Duodenal mucosa (tissue), 2 donors: ENCODE measurements around the gene SARM1.

Experiments used
- H3K27ac ChIP-seq: one replicate; pipeline ENCODE4 v1.7.0; 2013; ENCODE audit warnings: low read depth, low read length
- H3K27me3 ChIP-seq, 2 donors: one replicate each; pipeline ENCODE4 v1.7.0; 2013; ENCODE audit warnings: low read length in 2 of 2, control low read depth in 1 of 2; ENCODE audit not compliant: insufficient read depth in 2 of 2, control insufficient read depth in 1 of 2
- H3K36me3 ChIP-seq, 2 donors: one replicate each; pipeline ENCODE4 v1.7.0; 2013; ENCODE audit warnings: low read length in 2 of 2, control low read depth in 1 of 2; ENCODE audit not compliant: insufficient read depth in 2 of 2, control insufficient read depth in 1 of 2
- H3K4me1 ChIP-seq, 2 donors: one replicate each; pipeline ENCODE4 v1.7.0; 2013; ENCODE audit warnings: low read length in 2 of 2, control low read depth in 1 of 2; ENCODE audit not compliant: insufficient read depth in 2 of 2, control insufficient read depth in 1 of 2
- H3K4me3 ChIP-seq, 2 donors: one replicate each; pipeline ENCODE4 v1.7.0; 2013; ENCODE audit warnings: low read length in 2 of 2, low read depth in 1 of 2
- H3K9ac ChIP-seq, 2 donors: one replicate each; pipeline ENCODE4 v1.7.0; 2013; ENCODE audit warnings: low read length in 2 of 2, low read depth in 1 of 2
- H3K9me3 ChIP-seq, 2 donors: one replicate each; pipeline ENCODE4 v1.7.0; 2013; ENCODE audit warnings: low read length in 2 of 2, control low read depth in 1 of 2; ENCODE audit not compliant: control insufficient read depth in 1 of 2

SARM1 gene

DNA sequence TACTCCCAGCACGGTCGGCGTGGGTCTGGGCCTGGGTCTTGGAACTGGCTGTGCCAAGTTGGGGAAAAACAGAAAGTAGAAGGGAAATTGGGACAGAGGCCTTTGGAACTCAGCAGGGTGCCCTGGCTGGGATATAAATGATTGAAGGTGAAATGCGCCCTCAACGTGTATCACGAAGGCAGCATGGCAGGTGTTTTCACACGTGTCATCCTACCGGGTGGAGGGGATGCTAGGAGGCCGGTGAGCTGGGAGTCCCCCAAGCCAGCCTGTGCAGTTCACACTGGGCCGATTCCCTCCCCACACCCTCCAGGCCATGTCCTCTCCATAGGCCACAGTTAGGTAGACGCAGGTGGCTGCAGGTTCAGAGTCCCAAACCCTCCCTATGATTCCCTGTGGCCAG is 30.0 kb upstream of the SARM1 start:
- Histone ChIP-seq H3K27ac (no peak overlapping the region), H3K9me3 (no peaks in the 10 kb centered on the region), H3K4me1 (peaks cover 9 to 12% of the 10 kb centered on the region in 2 donors), H3K27me3 (no peaks in the 10 kb centered on the region), H3K4me3 (no peak overlapping the region), H3K36me3 (peaks cover 37 to 64% of the 10 kb centered on the region in 2 donors), H3K9ac (no peak overlapping the region)

DNA sequence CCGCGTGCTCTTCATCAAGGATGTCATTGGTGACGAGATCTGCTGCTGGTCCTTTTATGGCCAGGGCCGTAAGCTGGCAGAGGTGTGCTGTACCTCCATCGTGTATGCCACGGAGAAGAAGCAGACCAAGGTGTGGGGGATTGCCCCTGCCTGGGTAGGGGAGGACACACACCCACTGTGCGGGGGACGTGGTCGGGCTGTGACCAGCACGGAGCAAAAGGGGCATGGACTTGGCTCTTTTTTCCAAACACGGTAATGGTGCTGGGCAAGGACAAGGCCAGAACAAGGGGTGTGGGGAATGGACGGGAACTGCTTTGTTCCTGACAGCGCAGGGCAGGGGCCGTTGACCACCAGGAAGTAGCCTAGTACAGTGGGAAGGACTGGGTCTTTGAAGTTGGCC is 29.2 kb upstream of the SARM1 start:
- H3K36me3 ChIP-seq, result peaks cover 42 to 71% of the 10 kb centered on the region in 2 donors
- H3K9ac ChIP-seq, result no peak overlapping the region
- H3K27ac ChIP-seq, result no peak overlapping the region
- H3K9me3 ChIP-seq, result no peaks in the 10 kb centered on the region
- peaks cover under 1 to 4% of the 10 kb centered on the region in 2 donors for H3K4me1 ChIP-seq
- no peak overlapping the region for H3K4me3 ChIP-seq
- H3K27me3 ChIP-seq, result no peaks in the 10 kb centered on the region

DNA sequence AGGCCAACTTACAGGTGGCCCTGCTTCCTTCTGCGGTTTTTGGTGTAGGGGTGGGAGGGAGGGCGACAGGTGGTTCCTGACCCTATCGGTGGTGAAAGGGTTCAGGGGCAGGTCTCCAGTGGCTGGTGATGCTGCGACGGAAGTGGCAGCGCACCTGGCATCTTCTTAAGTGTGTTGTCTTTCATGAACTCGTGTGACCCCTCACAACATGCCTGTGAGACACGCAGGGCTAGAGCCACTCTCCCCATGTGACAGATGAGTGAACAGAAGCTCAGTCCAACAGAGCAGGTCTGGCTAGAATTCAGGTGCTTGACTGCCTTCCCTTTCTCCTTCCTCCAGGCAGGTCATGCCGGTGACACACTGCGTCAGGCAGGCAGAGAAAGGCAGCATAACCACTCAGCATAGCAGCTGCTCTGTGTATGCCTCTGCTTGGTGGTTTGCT is 28.0 kb upstream of the SARM1 start:
- peaks cover 52 to 82% of the 10 kb centered on the region in 2 donors for H3K36me3 ChIP-seq
- no peak overlapping the region for H3K4me3 ChIP-seq
- no peak overlapping the region for H3K9ac ChIP-seq
- H3K4me1 ChIP-seq, result no peaks in the 10 kb centered on the region
- H3K9me3 ChIP-seq, result no peaks in the 10 kb centered on the region
- no peaks in the 10 kb centered on the region for H3K27me3 ChIP-seq
- H3K27ac ChIP-seq, result no peak overlapping the region

DNA sequence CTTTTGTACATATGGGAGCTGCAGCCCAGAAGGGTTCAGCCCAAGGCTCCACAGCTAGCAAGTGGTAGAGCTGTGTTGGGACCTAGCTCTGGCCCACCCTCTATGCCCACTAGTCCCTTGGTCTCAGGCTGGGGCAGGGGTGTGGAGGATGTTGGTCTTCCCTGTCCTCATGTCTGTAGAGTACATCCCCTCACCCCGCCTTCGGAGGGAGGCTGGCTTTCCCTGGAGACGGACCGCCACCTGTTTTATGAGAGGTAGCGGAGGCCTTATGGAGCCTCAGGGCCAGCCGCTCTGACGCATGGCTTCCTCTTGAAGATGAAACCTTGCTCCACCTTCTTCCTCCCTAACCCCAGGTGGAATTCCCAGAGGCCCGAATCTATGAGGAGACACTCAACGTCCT is 27.5 kb upstream of the SARM1 start:
- Histone ChIP-seq H3K27me3 (no peaks in the 10 kb centered on the region), H3K4me3 (no peak overlapping the region), H3K27ac (no peak overlapping the region), H3K9me3 (no peaks in the 10 kb centered on the region), H3K36me3 (peaks cover 52 to 87% of the 10 kb centered on the region in 2 donors), H3K4me1 (no peaks in the 10 kb centered on the region), H3K9ac (no peak overlapping the region)

DNA sequence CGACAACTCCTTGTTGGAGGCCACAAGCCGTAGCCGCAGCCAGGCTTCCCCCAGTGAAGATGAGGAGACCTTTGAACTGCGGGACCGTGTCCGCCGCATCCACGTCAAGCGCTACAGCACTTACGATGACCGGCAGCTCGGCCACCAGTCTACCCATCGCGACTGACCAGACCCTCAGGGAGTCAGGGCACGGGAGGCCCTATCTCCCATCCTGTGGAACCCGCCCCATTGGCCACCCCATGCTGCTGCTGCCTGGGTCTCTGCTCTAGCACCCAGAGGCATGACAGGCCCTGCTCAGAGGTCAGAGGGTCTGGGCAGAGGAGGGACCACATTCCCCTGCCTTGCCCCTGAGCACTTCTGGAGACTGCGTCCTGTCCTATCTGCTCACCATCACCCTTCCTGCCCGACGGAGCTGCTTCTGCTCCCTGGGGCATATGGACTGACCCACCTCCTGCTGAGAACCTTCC is 27.0 kb upstream of the SARM1 start:
- H3K4me3 ChIP-seq, result no peak overlapping the region
- no peaks in the 10 kb centered on the region for H3K9me3 ChIP-seq
- no peaks in the 10 kb centered on the region for H3K4me1 ChIP-seq
- H3K9ac ChIP-seq, result no peak overlapping the region
- no peak overlapping the region for H3K27ac ChIP-seq
- no peaks in the 10 kb centered on the region for H3K27me3 ChIP-seq
- H3K36me3 ChIP-seq, result peaks cover 52 to 90% of the 10 kb centered on the region in 2 donors

DNA sequence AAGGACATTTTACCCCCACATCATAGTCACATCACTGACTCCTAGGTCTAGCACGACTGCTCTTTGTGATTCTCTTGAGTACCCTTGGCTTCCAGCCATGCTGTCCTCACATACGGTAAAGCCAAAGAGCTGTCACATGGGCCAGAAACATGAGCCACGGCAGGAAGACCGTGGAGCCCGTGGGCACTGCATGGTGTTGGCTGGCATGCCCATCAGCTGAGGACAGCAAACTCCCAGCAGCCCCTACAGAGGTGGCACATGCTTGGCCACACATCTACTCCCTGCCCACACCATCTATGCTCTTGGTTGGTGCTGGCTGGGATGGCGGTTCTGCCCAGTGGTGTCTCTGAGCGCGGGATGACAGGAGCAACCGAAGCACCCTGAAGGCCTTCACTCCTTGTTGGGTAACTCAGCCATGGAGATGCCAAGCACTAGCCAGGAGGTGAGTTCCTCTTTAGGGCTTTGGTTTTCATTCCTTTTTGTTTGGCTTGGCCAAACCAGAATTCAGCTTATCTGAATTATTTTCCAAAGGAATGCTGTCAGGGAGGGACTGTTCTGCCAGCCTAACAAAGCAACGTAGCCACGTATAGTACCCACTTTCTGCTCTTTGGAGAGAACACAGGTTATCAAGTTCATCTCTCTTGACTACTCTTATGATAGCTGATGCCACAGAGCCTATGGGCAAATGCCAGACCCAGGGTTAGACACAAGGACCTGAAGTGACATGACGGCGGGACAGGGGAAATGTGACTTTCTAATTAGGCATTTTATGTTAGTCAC is 25.9 kb upstream of the SARM1 start:
- no peak overlapping the region for H3K27ac ChIP-seq
- no peak overlapping the region for H3K9ac ChIP-seq
- no peaks in the 10 kb centered on the region for H3K27me3 ChIP-seq
- peaks cover 63 to 93% of the 10 kb centered on the region in 2 donors for H3K36me3 ChIP-seq
- no peaks in the 10 kb centered on the region for H3K9me3 ChIP-seq
- H3K4me1 ChIP-seq, result no peaks in the 10 kb centered on the region
- no peak overlapping the region for H3K4me3 ChIP-seq

DNA sequence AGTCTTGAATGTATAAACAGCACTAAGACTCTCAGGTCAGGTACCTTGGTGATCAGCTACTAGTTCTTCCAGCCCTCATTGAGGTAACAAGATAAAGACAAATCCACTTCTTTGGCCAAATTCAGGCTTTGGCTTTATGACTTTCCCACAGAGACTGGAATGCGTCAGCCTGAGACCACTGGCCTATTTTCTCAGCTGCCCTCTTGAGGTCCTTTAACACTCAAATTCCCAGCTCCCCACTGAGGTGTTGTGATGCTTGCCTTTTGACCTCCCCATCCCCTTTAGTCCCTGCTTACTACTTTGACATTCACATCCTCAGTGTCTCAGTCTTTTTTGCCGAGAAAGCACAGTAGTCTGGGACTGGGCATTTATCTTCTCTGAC is 25.3 kb upstream of the SARM1 start:
- Histone ChIP-seq H3K9ac (no peak overlapping the region), H3K27ac (no peak overlapping the region), H3K36me3 (peaks cover 66 to 94% of the 10 kb centered on the region in 2 donors), H3K4me1 (no peaks in the 10 kb centered on the region), H3K9me3 (no peaks in the 10 kb centered on the region), H3K4me3 (no peak overlapping the region), H3K27me3 (no peaks in the 10 kb centered on the region)

DNA sequence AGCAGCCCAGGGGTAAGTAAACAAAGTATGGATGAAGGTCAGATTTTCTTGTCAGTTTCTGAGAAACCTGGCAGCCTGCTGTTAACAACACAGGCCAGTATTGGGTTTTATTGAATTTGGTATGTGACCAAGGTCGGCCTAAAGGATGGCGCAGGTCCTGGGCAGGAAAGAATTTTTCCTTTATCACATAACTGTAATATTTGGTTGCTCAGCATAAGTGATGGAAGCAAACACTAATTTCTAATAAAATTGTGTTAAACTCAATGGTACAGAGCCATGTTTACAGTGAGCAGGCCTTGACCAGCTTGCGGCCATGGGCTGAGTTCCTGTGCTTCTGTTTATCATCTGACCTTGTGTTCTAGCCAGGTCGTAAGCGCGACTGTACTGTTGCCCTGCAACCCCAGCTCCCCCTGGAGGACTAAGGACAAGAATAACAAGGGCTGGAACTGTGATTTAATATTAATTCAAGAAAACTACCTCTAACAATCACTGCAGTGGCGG is 24.7 kb upstream of the SARM1 start:
- Histone ChIP-seq H3K4me3 (no peak overlapping the region), H3K27ac (peak overlapping the region; percentile 14), H3K9ac (no peak overlapping the region), H3K27me3 (no peaks in the 10 kb centered on the region), H3K4me1 (no peaks in the 10 kb centered on the region), H3K9me3 (no peaks in the 10 kb centered on the region), H3K36me3 (peaks cover 66 to 94% of the 10 kb centered on the region in 2 donors)

DNA sequence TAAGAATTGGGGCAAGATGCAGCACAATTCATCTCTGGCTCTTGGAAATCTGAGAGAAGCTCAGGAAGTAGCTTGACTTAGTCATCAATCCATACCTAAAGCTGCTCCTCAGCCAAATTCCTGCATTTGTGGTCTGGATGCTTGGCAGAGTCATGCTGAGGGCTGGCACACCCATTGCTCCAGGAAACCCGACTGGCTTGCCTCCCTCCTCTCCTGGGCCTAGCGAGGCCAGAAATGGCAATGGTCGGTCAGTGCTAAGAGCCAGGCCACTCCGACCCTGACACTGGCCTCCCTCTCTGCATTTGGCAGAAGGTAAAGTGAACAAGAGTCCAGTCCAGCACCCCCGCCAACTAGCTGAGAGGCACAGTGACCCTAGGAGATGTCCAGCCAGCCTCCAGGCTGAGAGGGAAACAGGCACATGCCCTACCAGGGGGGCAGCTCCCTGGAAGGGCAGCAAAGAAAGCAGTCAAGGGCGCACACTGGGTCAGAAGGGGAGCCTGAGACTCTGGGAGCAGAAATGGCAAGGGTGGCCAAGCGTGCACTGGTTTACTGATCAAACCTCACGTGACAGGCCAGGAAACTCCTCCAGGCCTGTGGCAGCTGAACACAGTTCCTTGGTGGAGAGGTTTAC is 24.1 kb upstream of the SARM1 start:
- no peak overlapping the region for H3K27ac ChIP-seq
- no peak overlapping the region for H3K4me3 ChIP-seq
- H3K36me3 ChIP-seq, result peaks cover 62 to 90% of the 10 kb centered on the region in 2 donors
- H3K9me3 ChIP-seq, result no peaks in the 10 kb centered on the region
- H3K4me1 ChIP-seq, result no peaks in the 10 kb centered on the region
- H3K9ac ChIP-seq, result no peak overlapping the region
- H3K27me3 ChIP-seq, result no peaks in the 10 kb centered on the region

DNA sequence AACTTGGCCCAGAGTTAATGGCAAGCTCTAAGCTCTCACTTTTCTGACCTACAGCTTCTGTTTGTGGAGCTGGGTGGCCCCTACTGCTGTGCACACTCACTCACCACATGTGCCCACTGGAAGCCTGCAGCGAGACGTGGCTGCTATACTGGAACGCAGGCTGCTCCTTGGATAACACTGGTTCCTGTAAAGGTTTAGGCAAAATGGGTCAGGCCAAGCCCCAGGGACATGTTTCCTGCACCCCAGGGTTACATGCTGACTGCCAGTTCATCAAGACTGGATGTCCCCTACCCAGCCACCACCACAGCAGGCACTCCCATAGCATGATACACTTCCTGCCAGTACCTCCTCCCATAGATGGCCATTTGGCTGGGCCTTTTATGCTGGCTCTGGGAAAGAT is 22.5 kb upstream of the SARM1 start:
- Histone ChIP-seq H3K36me3 (peaks cover 63 to 86% of the 10 kb centered on the region in 2 donors), H3K27me3 (no peaks in the 10 kb centered on the region), H3K27ac (no peak overlapping the region), H3K9me3 (no peaks in the 10 kb centered on the region), H3K4me1 (no peaks in the 10 kb centered on the region), H3K9ac (no peak overlapping the region), H3K4me3 (no peak overlapping the region)
